K562 (cell line): ENCODE results near the gene HSPB1. TPM values are rescaled to one million over a fixed set of nuclear protein-coding genes. Genes with fewer than 3 reads are reported as not detected.

Experiments used
- DIDO1 ChIP-seq: fragments of 450-650 bp; IDR thresholded peaks from 2 replicates; pipeline ENCODE4 v1.6.1; 2016; ENCODE audit warnings: low read depth, missing biosample characterization, missing genetic modification characterization
- FOXJ2 ChIP-seq: fragments of 200-800 bp; sonication (Bioruptor generic); IDR thresholded peaks from 2 replicates; pipeline ENCODE4 v1.6.1; 2016; ENCODE audit warnings: missing genetic modification characterization, missing compliant biosample characterization
- KLF10 ChIP-seq: fragments of 250-450 bp; sonication (Bioruptor Pico); IDR thresholded peaks from 2 replicates; pipeline ENCODE4 v1.6.1; 2021; ENCODE audit warnings: matching md5 sums
- PHF20 ChIP-seq: fragments of 450-650 bp; IDR thresholded peaks from 2 replicates; pipeline ENCODE4 v1.6.1; 2018; ENCODE audit not compliant: partially characterized antibody
- POLR2AphosphoS2 ChIP-seq: IDR thresholded peaks from 2 replicates; pipeline ENCODE4 v1.6.1; 2012; ENCODE audit warnings: low read length, improper control_type of control experiment
- TRIM24 ChIP-seq, 2 experiments: fragments of 450-650 bp; IDR thresholded peaks; 2 replicates each; pipeline ENCODE4 v1.6.1; 2016
- ZNF274 ChIP-seq: IDR thresholded peaks from 2 replicates; pipeline ENCODE4 v1.6.1; 2011; ENCODE audit warnings: low read depth, mild to moderate bottlenecking, low read length, moderate library complexity, borderline replicate concordance
- ZNF699 ChIP-seq: fragments of 250-450 bp; sonication (Bioruptor Pico); IDR thresholded peaks from 2 replicates; pipeline ENCODE4 v1.8.0; 2021; ENCODE audit warnings: mild to moderate bottlenecking, moderate library complexity; ENCODE audit not compliant: insufficient replicate concordance
- polyA plus RNA-seq, 8 experiments: library from polyadenylated mRNA; depleted of rRNA in 4 of 8; stranded (reverse) in 5 of 8; unstranded in 3 of 8; fragments of >200 nt; fragmentation: Nextera tagmentation in 2 of 8; fragmentation: Illumina TruSeq in 1 of 8; extraction: Ambion mirVana in 2 of 8; extraction: Trizol in 1 of 8; gene quantifications; 2 replicates each; pipeline versions ENCODE4 v1.2.1 to v1.2.3, GENCODE V29; 2011 to 2014; ENCODE audit warnings: inconsistent platforms in 1 of 8, missing spikeins in 1 of 8
- total RNA-seq, 7 experiments: library from RNA; depleted of rRNA in 6 of 7; stranded (reverse); fragments of >200 nt in 6 of 7; fragmentation: Illumina TruSeq in 2 of 7; extraction: Trizol in 2 of 7; gene quantifications; 2 replicates each; pipeline versions ENCODE4 v1.2.1 to v1.2.3, GENCODE V29; 2011 to 2021; ENCODE audit warnings: low replicate concordance in 1 of 7
- TF ChIP-seq, protein P1 (sequence below): fragments of 450-650 bp; IDR thresholded peaks from 2 replicates; pipeline ENCODE4 v1.6.1; 2016; ENCODE audit warnings: low read depth, mild to moderate bottlenecking, moderate library complexity
- TF ChIP-seq, protein P2 (sequence below), 2 experiments: fragments of 450-650 bp in 1 of 2; sonication (generic) in 1 of 2; formaldehyde crosslinking in 1 of 2; IDR thresholded peaks in 1 of 2; conservative IDR thresholded peaks in 1 of 2; 2 replicates each; pipeline versions ENCODE4 v1.6.1 to v1.8.1; 2016 to 2023; ENCODE audit warnings: mild to moderate bottlenecking in 2 of 2, moderate library complexity in 2 of 2, inconsistent platforms in 1 of 2, missing genetic modification reagents in 1 of 2
- TF ChIP-seq, protein P3 (sequence below): fragments of 250-450 bp; sonication (Bioruptor Pico); IDR thresholded peaks from 2 replicates; pipeline ENCODE4 v1.8.0; 2021; ENCODE audit warnings: moderate library complexity, mild to moderate bottlenecking, inconsistent platforms
- TF ChIP-seq, protein P4 (sequence below): sonication (generic); formaldehyde crosslinking; IDR thresholded peaks from 2 replicates; pipeline ENCODE4 v1.8.0; 2023; ENCODE audit warnings: missing genetic modification reagents, mild to moderate bottlenecking, borderline replicate concordance

Gene HSPB1
- total and polyA plus RNA-seq, 9 of the 15 experiments (the other 6 are each of a cell fraction or from before 2014, with no cell fraction given), result 27.1 to 522 (median 138) TPM

GRCh38 chr7:76300166-76300731 lies 2.2 kb upstream of the HSPB1 start (continued):
- TF ChIP-seq ZNF699 (CRISPR knock-in tag), result no peak
- TF ChIP-seq POLR2AphosphoS2, result no peak
- TF ChIP-seq PHF20, result no peak
- TF ChIP-seq DIDO1 (tag), result no peak
- TF ChIP-seq, protein P1, sequence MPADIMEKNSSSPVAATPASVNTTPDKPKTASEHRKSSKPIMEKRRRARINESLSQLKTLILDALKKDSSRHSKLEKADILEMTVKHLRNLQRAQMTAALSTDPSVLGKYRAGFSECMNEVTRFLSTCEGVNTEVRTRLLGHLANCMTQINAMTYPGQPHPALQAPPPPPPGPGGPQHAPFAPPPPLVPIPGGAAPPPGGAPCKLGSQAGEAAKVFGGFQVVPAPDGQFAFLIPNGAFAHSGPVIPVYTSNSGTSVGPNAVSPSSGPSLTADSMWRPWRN, result no peak
- TF ChIP-seq, protein P2, sequence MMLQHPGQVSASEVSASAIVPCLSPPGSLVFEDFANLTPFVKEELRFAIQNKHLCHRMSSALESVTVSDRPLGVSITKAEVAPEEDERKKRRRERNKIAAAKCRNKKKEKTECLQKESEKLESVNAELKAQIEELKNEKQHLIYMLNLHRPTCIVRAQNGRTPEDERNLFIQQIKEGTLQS (IDR thresholded peaks at IDR 0.05), result peak; percentile 58; the same call in 1 of the 2 replicates
- TF ChIP-seq, protein P2 (CRISPR knock-in tag; conservative IDR thresholded peaks at IDR 0.05), result no peak
- TF ChIP-seq, protein P3, sequence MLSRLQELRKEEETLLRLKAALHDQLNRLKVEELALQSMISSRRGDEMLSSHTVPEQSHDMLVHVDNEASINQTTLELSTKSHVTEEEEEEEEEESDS, result no peak
- TF ChIP-seq KLF10 (CRISPR knock-in tag), result no peak
- TF ChIP-seq FOXJ2 (tag), result no peak
- no peak for TF ChIP-seq ZNF274
- TF ChIP-seq, protein P4, sequence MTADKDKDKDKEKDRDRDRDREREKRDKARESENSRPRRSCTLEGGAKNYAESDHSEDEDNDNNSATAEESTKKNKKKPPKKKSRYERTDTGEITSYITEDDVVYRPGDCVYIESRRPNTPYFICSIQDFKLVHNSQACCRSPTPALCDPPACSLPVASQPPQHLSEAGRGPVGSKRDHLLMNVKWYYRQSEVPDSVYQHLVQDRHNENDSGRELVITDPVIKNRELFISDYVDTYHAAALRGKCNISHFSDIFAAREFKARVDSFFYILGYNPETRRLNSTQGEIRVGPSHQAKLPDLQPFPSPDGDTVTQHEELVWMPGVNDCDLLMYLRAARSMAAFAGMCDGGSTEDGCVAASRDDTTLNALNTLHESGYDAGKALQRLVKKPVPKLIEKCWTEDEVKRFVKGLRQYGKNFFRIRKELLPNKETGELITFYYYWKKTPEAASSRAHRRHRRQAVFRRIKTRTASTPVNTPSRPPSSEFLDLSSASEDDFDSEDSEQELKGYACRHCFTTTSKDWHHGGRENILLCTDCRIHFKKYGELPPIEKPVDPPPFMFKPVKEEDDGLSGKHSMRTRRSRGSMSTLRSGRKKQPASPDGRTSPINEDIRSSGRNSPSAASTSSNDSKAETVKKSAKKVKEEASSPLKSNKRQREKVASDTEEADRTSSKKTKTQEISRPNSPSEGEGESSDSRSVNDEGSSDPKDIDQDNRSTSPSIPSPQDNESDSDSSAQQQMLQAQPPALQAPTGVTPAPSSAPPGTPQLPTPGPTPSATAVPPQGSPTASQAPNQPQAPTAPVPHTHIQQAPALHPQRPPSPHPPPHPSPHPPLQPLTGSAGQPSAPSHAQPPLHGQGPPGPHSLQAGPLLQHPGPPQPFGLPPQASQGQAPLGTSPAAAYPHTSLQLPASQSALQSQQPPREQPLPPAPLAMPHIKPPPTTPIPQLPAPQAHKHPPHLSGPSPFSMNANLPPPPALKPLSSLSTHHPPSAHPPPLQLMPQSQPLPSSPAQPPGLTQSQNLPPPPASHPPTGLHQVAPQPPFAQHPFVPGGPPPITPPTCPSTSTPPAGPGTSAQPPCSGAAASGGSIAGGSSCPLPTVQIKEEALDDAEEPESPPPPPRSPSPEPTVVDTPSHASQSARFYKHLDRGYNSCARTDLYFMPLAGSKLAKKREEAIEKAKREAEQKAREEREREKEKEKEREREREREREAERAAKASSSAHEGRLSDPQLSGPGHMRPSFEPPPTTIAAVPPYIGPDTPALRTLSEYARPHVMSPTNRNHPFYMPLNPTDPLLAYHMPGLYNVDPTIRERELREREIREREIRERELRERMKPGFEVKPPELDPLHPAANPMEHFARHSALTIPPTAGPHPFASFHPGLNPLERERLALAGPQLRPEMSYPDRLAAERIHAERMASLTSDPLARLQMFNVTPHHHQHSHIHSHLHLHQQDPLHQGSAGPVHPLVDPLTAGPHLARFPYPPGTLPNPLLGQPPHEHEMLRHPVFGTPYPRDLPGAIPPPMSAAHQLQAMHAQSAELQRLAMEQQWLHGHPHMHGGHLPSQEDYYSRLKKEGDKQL, result no peak
- TF ChIP-seq TRIM24 (IDR thresholded peaks at IDR 0.05), result 0 out of 4 replicates have a peak, but pooled peaks of 1 of the 2 experiments have one; percentile 9
